SJSA1 (cell line): ENCODE measurements around the gene PRMT7. TPM values are rescaled to one million over a fixed set of nuclear protein-coding genes. Genes with fewer than 3 reads are reported as not detected.

Experiments
- DNase-seq, 2 experiments: peaks; one replicate each; pipeline ENCODE4 v3.0.0-alpha.2; 2015 to 2020; ENCODE audit warnings: low spot score in 2 of 2, low read depth in 1 of 2
- H3K27ac ChIP-seq: fragments of 250-450 bp; sonication (Bioruptor Pico); 2 replicates; pipeline ENCODE4 v1.5.1; 2020; ENCODE audit warnings: mild to moderate bottlenecking, moderate library complexity
- H3K27me3 ChIP-seq: fragments of 250-450 bp; sonication (Bioruptor Pico); replicated peaks from 2 replicates; pipeline ENCODE4 v1.5.1; 2020; ENCODE audit warnings: mild to moderate bottlenecking, moderate library complexity
- H3K36me3 ChIP-seq: fragments of 250-450 bp; sonication (Bioruptor Pico); 2 replicates; pipeline ENCODE4 v1.5.1; 2020; ENCODE audit warnings: mild to moderate bottlenecking
- H3K4me1 ChIP-seq: fragments of 250-450 bp; sonication (Bioruptor Pico); replicated peaks from 2 replicates; pipeline ENCODE4 v1.6.1; 2021; ENCODE audit warnings: mild to moderate bottlenecking
- H3K4me3 ChIP-seq: fragments of 250-450 bp; sonication (Bioruptor Pico); 2 replicates; pipeline ENCODE4 v1.5.1; 2020; ENCODE audit warnings: mild to moderate bottlenecking
- H3K9me3 ChIP-seq: fragments of 250-450 bp; sonication (Bioruptor Pico); replicated peaks from 2 replicates; pipeline ENCODE4 v1.5.1; 2020; ENCODE audit warnings: mild to moderate bottlenecking
- total RNA-seq: library from RNA; depleted of rRNA; stranded (reverse); fragments of >200 nt; shearing (Covaris generic); gene quantifications from 2 replicates; pipeline ENCODE4 v1.2.3, GENCODE V29; 2014

Gene PRMT7
- total RNA-seq, 1 experiment from 2014 or later, result 58.8 TPM

DNA sequence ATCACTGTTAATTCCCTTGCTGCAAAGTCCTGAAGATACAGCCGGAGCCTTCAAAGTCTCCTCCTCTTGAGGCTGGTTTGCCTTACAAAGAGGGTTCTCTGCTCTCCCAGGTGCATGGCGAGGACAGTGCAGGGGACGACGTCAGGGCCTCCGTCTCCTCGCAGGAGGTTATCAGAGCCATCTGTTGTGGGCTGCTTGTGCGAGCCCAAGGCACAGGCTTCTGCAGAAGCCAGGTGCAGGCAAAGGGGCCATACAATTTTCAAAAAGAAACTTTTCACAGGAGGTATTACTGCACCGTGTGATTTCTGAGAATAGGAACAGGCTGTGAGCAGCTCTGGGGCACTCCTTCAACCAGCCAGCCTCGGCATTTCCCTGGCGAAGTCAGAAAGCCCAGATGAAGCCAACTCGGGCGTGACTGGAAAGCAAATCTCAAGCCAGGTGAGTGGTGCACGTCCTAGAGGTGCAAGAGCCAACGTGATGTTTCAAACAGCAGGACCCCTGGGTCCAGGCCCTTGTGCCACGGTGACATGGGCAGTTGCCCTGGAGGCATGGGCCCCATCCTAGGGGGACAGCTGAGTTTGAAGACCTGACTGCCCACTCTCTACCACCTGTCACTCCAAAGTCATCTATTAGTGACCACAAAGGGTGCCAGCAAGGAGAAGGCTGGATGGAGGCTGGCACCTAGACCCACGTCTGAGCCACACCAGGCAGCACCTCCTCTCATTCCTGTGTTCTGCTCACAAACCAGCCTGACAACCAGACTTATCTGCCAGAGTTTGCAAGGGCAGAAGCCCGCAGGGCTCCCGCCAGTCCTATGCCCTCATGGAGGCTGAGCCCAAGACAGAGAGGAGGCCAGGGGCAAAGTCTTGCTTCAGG lies 68.9 kb downstream of the PRMT7 start:
- no peak overlapping the region for H3K4me3 ChIP-seq
- H3K27me3 ChIP-seq, result no peaks in the 10 kb centered on the region
- no peaks in the 10 kb centered on the region for H3K4me1 ChIP-seq

GRCh38 chr16:68380348-68380670 lies 69.5 kb downstream of the PRMT7 start:
- no peak overlapping the region for H3K4me3 ChIP-seq
- no peak overlapping the region for H3K27ac ChIP-seq
- DNase-seq, result no peak
- H3K4me1 ChIP-seq, result no peaks in the 10 kb centered on the region
- H3K9me3 ChIP-seq, result no peaks in the 10 kb centered on the region
- no peaks in the 10 kb centered on the region for H3K36me3 ChIP-seq
- H3K27me3 ChIP-seq, result no peaks in the 10 kb centered on the region

More for the DNA sequence above, 68.9 kb downstream of the PRMT7 start:
- H3K36me3 ChIP-seq, result no peaks in the 10 kb centered on the region
- H3K27ac ChIP-seq, result no peak overlapping the region
- DNase-seq, result no peak
- no peaks in the 10 kb centered on the region for H3K9me3 ChIP-seq

- Histone ChIP-seq H3K27ac (no peak overlapping the region), H3K4me1 (no peaks in the 10 kb centered on the region), H3K9me3 (no peaks in the 10 kb centered on the region), H3K36me3 (no peaks in the 10 kb centered on the region), H3K4me3 (no peak overlapping the region), H3K27me3 (no peaks in the 10 kb centered on the region)
- DNase-seq, result no peak
These were observed 70.0 kb downstream of the PRMT7 start for GRCh38 chr16:68380676-68381362.

DNA sequence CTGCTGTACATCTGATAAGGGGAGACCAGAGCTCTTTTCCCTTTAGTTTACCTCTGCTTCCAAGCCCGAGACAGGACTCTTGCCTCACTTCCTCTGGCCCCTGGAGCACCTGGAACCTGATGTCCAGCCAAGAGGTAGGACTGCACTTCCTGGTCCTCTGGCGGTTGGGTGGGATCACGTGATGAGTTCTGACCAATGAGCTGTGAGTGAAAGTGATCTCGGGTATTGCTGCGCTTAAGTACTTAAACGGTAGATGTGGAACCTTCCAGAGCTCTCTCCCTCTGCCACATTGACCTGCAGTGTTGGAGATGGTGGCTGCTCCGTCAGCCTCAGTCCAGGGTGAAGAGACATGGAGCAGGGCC lies 70.5 kb downstream of the PRMT7 start:
- Histone ChIP-seq H3K4me1 (no peaks in the 10 kb centered on the region), H3K27me3 (no peaks in the 10 kb centered on the region), H3K4me3 (no peak overlapping the region), H3K36me3 (no peaks in the 10 kb centered on the region), H3K9me3 (no peaks in the 10 kb centered on the region), H3K27ac (no peak overlapping the region)
- DNase-seq, result no peak

- H3K36me3 ChIP-seq, result no peaks in the 10 kb centered on the region
- H3K27ac ChIP-seq, result no peak overlapping the region
- H3K9me3 ChIP-seq, result no peaks in the 10 kb centered on the region
- no peak for DNase-seq
- H3K27me3 ChIP-seq, result no peaks in the 10 kb centered on the region
- no peak overlapping the region for H3K4me3 ChIP-seq
- H3K4me1 ChIP-seq, result no peaks in the 10 kb centered on the region
These were observed 71.5 kb downstream of the PRMT7 start for GRCh38 chr16:68382296-68382718.

- Histone ChIP-seq H3K27ac (no peak overlapping the region), H3K36me3 (no peaks in the 10 kb centered on the region), H3K4me1 (no peaks in the 10 kb centered on the region), H3K9me3 (no peaks in the 10 kb centered on the region), H3K4me3 (no peak overlapping the region), H3K27me3 (no peaks in the 10 kb centered on the region)
- no peak for DNase-seq
These were observed 73.0 kb downstream of the PRMT7 start for GRCh38 chr16:68383858-68384257.

- DNase-seq, result no peak
- H3K36me3 ChIP-seq, result no peaks in the 10 kb centered on the region
- H3K4me3 ChIP-seq, result no peak overlapping the region
- no peak overlapping the region for H3K27ac ChIP-seq
- H3K27me3 ChIP-seq, result no peaks in the 10 kb centered on the region
- no peaks in the 10 kb centered on the region for H3K9me3 ChIP-seq
- no peaks in the 10 kb centered on the region for H3K4me1 ChIP-seq
These were observed 73.7 kb downstream of the PRMT7 start for GRCh38 chr16:68384288-68385161.

DNA sequence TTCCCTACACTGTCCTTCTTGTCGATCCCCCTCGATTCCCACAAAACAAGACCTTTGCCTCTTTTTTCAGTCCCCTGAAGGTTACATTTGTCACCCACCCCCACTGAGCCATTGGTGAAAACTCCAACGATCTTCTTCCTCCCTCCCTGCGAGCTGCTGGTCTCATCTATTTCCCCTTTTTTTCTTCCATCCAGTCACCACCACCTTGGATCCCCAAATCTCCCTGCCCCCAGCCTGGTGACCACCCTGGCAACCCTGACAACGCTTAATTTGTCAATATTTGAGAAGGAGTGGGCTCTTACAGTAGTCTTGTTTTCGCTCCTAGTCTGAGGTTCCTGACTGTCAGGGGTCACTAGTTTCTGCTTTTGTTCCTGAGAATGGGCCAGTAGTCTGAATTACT lies 74.6 kb downstream of the PRMT7 start:
- no peaks in the 10 kb centered on the region for H3K27me3 ChIP-seq

GRCh38 chr16:68386628-68387027 lies 75.8 kb downstream of the PRMT7 start:
- H3K27ac ChIP-seq, result no peak overlapping the region
- no peaks in the 10 kb centered on the region for H3K4me1 ChIP-seq
- no peak overlapping the region for H3K4me3 ChIP-seq
- H3K9me3 ChIP-seq, result no peaks in the 10 kb centered on the region
- no peaks in the 10 kb centered on the region for H3K27me3 ChIP-seq
- no peak for DNase-seq
- no peaks in the 10 kb centered on the region for H3K36me3 ChIP-seq

More for the DNA sequence above, 74.6 kb downstream of the PRMT7 start:
- no peaks in the 10 kb centered on the region for H3K36me3 ChIP-seq
- no peak overlapping the region for H3K4me3 ChIP-seq
- no peaks in the 10 kb centered on the region for H3K9me3 ChIP-seq
- DNase-seq, result no peak
- H3K27ac ChIP-seq, result no peak overlapping the region
- H3K4me1 ChIP-seq, result no peaks in the 10 kb centered on the region

- Histone ChIP-seq H3K36me3 (no peaks in the 10 kb centered on the region), H3K4me1 (no peaks in the 10 kb centered on the region), H3K4me3 (no peak overlapping the region), H3K27ac (no peak overlapping the region), H3K9me3 (no peaks in the 10 kb centered on the region), H3K27me3 (no peaks in the 10 kb centered on the region)
- DNase-seq, result no peak
These were observed 76.5 kb downstream of the PRMT7 start for GRCh38 chr16:68387301-68387700.

DNA sequence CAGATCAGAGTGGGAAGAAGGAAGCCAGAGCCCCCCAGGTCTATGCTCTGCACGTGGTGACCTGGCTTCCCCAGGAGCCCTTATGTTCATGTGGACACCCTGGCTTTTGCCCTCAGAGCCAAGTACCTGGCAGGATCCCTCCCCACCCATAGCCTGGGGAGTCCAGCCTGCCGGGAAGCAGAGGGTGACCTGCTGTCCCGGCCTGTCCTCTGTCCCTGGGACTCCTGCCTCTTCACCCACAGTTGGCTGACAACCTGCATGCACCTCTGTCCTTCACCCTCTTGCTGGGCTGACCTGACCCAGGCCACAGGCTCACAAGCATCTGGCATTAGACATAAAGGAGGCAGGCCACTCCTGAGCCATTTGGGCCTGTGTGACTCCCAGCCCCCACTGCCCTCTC lies 77.3 kb downstream of the PRMT7 start:
- Histone ChIP-seq H3K9me3 (no peaks in the 10 kb centered on the region), H3K27ac (no peak overlapping the region), H3K4me1 (no peaks in the 10 kb centered on the region), H3K27me3 (no peaks in the 10 kb centered on the region), H3K36me3 (no peaks in the 10 kb centered on the region), H3K4me3 (no peak overlapping the region)
- no peak for DNase-seq

DNA sequence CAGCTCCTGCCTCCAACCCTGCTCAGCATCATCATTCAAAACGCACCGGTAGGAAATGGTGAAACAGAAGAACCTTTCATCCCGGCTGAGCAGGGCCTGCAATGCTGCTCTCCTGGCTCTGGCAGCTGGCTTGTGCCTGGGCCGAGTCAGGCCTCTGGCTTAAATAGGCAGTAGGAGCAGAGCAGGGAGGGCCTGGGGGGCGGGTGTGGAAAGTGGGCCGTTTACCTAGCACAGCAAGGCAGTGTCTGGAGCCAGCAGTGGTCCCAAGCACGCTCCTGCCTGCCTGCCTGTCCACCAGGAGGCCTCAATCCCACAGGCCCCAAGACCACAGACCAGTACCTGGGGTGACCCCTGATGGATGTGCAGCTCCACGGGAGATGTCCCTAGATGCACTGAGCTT lies 78.2 kb downstream of the PRMT7 start:
- Histone ChIP-seq H3K27me3 (no peaks in the 10 kb centered on the region), H3K27ac (no peak overlapping the region), H3K36me3 (no peaks in the 10 kb centered on the region), H3K4me3 (no peak overlapping the region), H3K4me1 (no peaks in the 10 kb centered on the region), H3K9me3 (no peaks in the 10 kb centered on the region)
- no peak for DNase-seq

DNA sequence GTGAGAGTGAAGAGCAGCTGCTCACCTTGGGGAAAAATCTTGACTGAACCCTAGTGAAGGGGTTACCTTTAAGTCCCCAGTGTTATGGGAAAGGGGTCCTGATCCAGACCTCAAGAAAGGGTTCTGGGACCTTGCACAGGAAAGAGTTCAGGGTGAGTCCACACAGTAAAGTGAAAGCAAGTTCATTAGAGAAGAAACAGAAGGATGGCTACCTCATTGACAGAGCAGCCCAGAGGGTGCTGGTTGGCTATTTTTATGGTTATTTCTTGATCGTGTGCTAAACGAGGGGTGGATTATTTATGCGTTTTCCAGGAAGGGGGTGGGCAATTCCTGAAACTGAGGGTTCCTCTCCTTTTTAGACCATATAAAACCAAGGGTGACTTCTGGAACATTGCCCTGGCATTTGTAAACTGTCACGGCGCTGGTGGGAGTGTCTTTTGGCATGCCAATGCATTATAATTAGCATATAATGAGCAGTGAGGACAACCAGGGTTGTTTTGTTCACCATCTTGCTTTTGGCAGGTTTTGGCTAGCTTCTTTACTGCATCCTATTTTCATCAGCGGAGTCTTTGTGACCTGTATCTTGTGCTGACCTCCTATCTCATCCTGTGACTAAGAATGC lies 79.0 kb downstream of the PRMT7 start:
- H3K9me3 ChIP-seq, result no peaks in the 10 kb centered on the region
- DNase-seq, result no peak

More for the DNA sequence above, 79.0 kb downstream of the PRMT7 start:
- H3K4me3 ChIP-seq, result no peak overlapping the region
- H3K27me3 ChIP-seq, result 0 out of 2 replicates have a peak, but pooled peaks cover 3% of the 10 kb centered on the region
- H3K36me3 ChIP-seq, result no peaks in the 10 kb centered on the region
- no peak overlapping the region for H3K27ac ChIP-seq
- no peaks in the 10 kb centered on the region for H3K4me1 ChIP-seq
